ENCODE data around the gene ATP5PD.

ATP5PD gene

GRCh38 chr17:75064867-75065561, 18.2 kb upstream of the ATP5PD start:
- TF ChIP-seq CTCF (conservative IDR thresholded peaks at IDR 0.05), result no peak
- TF ChIP-seq ZFX (IDR thresholded peaks at IDR 0.05), result no peak
- H3K27ac ChIP-seq, result no peak overlapping the region

- H3K27ac ChIP-seq, result no peak overlapping the region
- TF ChIP-seq ZFX (IDR thresholded peaks at IDR 0.05) (no peak), CTCF (conservative IDR thresholded peaks at IDR 0.05) (no peak)
Observed at GRCh38 chr17:75064460-75064859, 17.7 kb upstream of the ATP5PD start.

DNA sequence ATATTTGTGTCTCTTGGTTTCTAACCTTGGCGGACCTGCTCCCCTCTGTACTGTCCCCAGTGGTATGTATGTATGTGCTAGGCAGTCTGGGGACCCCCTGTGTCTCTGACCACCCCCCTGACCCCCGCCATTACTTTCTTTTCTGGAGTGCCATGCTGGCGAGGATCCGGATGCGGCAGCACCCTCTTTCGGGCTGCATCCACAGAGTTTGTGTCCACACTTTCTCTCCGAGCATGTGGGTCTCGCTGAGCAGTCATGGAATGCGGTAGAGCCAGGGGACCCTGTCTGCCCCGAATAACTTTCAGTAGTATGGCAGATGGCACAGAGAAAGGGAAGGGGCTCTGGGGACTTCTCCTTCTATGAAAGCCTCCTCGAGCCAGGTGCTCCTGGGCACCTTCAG, 17.3 kb upstream of the ATP5PD start:
- H3K27ac ChIP-seq, result no peak overlapping the region
- TF ChIP-seq ZFX (IDR thresholded peaks at IDR 0.05) (no peak), CTCF (conservative IDR thresholded peaks at IDR 0.05) (no peak)

- TF ChIP-seq CTCF (conservative IDR thresholded peaks at IDR 0.05), result no peak
- TF ChIP-seq ZFX (IDR thresholded peaks at IDR 0.05), result no peak
- no peak overlapping the region for H3K27ac ChIP-seq
Observed at GRCh38 chr17:75063626-75064025, 16.9 kb upstream of the ATP5PD start.

- no peak overlapping the region for H3K27ac ChIP-seq
- TF ChIP-seq CTCF (conservative IDR thresholded peaks at IDR 0.05) (no peak), ZFX (IDR thresholded peaks at IDR 0.05) (no peak)
Observed at GRCh38 chr17:75063201-75063600, 16.4 kb upstream of the ATP5PD start.

DNA sequence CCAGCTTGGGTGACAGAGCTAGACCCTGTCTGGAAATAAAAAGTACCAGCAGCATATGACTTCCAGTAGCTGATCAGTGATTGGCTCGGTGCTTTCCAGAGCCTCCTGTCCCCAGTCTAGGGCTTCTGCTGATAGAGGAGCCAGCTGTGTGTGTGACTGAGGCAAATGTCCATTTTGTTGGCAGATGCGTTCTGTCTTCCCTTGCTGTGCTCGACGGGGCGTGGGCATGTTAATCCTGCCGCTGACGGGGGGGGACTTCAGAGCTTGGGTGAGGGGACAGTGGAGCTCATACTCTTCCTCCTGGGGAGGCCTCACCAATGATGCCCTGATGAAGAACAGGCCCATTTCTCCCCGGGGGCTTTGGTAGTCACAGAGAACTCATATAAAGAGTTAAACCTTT, 14.8 kb upstream of the ATP5PD start:
- TF ChIP-seq CTCF (conservative IDR thresholded peaks at IDR 0.05), result no peak
- no peak for TF ChIP-seq ZFX (IDR thresholded peaks at IDR 0.05)
- no peak overlapping the region for H3K27ac ChIP-seq

- H3K27ac ChIP-seq, result no peak overlapping the region
- TF ChIP-seq ZFX (IDR thresholded peaks at IDR 0.05) (no peak), CTCF (conservative IDR thresholded peaks at IDR 0.05) (no peak)
Observed at GRCh38 chr17:75061055-75061438, 14.3 kb upstream of the ATP5PD start.

Measured in C4-2B (cell line).